Breast epithelium (tissue), 4 donors: ENCODE measurements around the gene NPC1L1. TPM values are rescaled to one million over a fixed set of nuclear protein-coding genes. Genes with fewer than 3 reads are reported as not detected.
"Not testable (repeated sequence)": the region's sequence is repeated elsewhere in the genome, so short reads cannot be mapped to it uniquely, and the experiment has no call there.

Experiments
- DNase-seq, 2 donors: peaks; one replicate each; pipeline ENCODE4 v3.0.0-alpha.2; 2019; ENCODE audit warnings: low spot score in 2 of 2
- H3K27ac ChIP-seq, 2 donors: fragments of 200-600 bp; sonication (generic) in 1 of 2; one replicate each; pipeline ENCODE4 v1.5.1; 2016 to 2019; ENCODE audit warnings: mild to moderate bottlenecking in 1 of 2
- H3K27me3 ChIP-seq, 2 donors: fragments of 200-600 bp; sonication (generic) in 1 of 2; one replicate each; pipeline versions ENCODE4 v1.5.1 to v1.6.0; 2017 to 2019; ENCODE audit warnings: control low read depth in 1 of 2, mild to moderate bottlenecking in 1 of 2
- H3K36me3 ChIP-seq: fragments of 200-600 bp; one replicate; pipeline ENCODE4 v1.5.1; 2019
- H3K4me1 ChIP-seq, 2 donors: fragments of 200-600 bp; sonication (generic); one replicate each; pipeline ENCODE4 v1.5.1; 2016 to 2019; ENCODE audit warnings: control low read depth in 1 of 2
- H3K4me3 ChIP-seq, 3 donors: fragments of 200-600 bp; sonication (generic); 1 replicate in 2 of 3; 2 replicates in 1 of 3; pipeline ENCODE4 v1.5.1; 2016 to 2019; ENCODE audit warnings: mild to moderate bottlenecking in 3 of 3, moderate library complexity in 2 of 3
- H3K9me3 ChIP-seq, 2 donors: fragments of 200-600 bp; sonication (generic) in 1 of 2; one replicate each; pipeline ENCODE4 v1.5.1; 2016 to 2019; ENCODE audit warnings: control low read depth in 1 of 2
- CTCF ChIP-seq, 3 donors: fragments of 450-650 bp; IDR thresholded peaks; one replicate each; pipeline ENCODE4 v1.5.1; 2016 to 2017; ENCODE audit warnings: antibody characterized with exemption in 3 of 3, mild to moderate bottlenecking in 3 of 3, moderate library complexity in 3 of 3
- POLR2A ChIP-seq: fragments of 450-650 bp; IDR thresholded peaks from one replicate; pipeline ENCODE4 v1.6.1; 2016; ENCODE audit warnings: antibody characterized with exemption, mild to moderate bottlenecking, moderate library complexity
- POLR2AphosphoS5 ChIP-seq, 3 donors: sonication (generic); formaldehyde crosslinking; IDR thresholded peaks; one replicate each; pipeline ENCODE4 v1.6.1; 2017; ENCODE audit warnings: antibody characterized with exemption in 3 of 3
- intact Hi-C: fragments of 100-400 bp; cut with DNase I; formaldehyde crosslinking; loops from one replicate; pipeline ENCODE4 v1.15.1; 2023; ENCODE audit warnings: low total_unique reads
- total RNA-seq, 3 donors: library from RNA; depleted of rRNA; stranded (reverse); fragments of >200 nt; gene quantifications; one replicate each; pipeline ENCODE4 v1.1.0, GENCODE V29; 2016

NPC1L1 gene
- total RNA-seq, 3 donors from 2014 or later, result 0.16 to 0.33 (median 0.29) TPM

GRCh38 chr7:44515590-44516268 lies 25.4 kb downstream of the NPC1L1 start:
- Histone ChIP-seq H3K27ac (no peak overlapping the region), H3K4me1 (no peaks in the 10 kb centered on the region), H3K4me3 (no peak overlapping the region), H3K36me3 (no peaks in the 10 kb centered on the region), H3K9me3 (no peaks in the 10 kb centered on the region), H3K27me3 (no peaks in the 10 kb centered on the region)
- TF ChIP-seq POLR2A (no peak), POLR2AphosphoS5 (IDR thresholded peaks at IDR 0.05) (no peak), CTCF (IDR thresholded peaks at IDR 0.05) (no peak)
- intact Hi-C loops, result no loop called here
- DNase-seq, result no peak

GRCh38 chr7:44512736-44513135 lies 28.4 kb downstream of the NPC1L1 start:
- intact Hi-C loops, result loop anchor here (5.0 kb wide), 1 partner anchor 590 kb away; no protein-coding TSS in a partner anchor
- no peak for DNase-seq
- Histone ChIP-seq H3K9me3 (no peaks in the 10 kb centered on the region), H3K27ac (no peak overlapping the region), H3K4me1 (no peaks in the 10 kb centered on the region), H3K4me3 (no peak overlapping the region), H3K27me3 (no peaks in the 10 kb centered on the region), H3K36me3 (no peaks in the 10 kb centered on the region)
- TF ChIP-seq CTCF (IDR thresholded peaks at IDR 0.05) (no peak), POLR2AphosphoS5 (IDR thresholded peaks at IDR 0.05) (no peak), POLR2A (no peak)

- Histone ChIP-seq H3K9me3 (no peaks in the 10 kb centered on the region), H3K4me1 (no peaks in the 10 kb centered on the region), H3K36me3 (no peaks in the 10 kb centered on the region), H3K4me3 (no peak overlapping the region), H3K27ac (no peak overlapping the region), H3K27me3 (no peaks in the 10 kb centered on the region)
- no peak for DNase-seq
- intact Hi-C loops, result loop anchor here (5.0 kb wide), 1 partner anchor 590 kb away; no protein-coding TSS in a partner anchor
- TF ChIP-seq POLR2A (no peak), POLR2AphosphoS5 (IDR thresholded peaks at IDR 0.05) (no peak), CTCF (IDR thresholded peaks at IDR 0.05) (no peak)
Observed at GRCh38 chr7:44511863-44512468, 29.2 kb downstream of the NPC1L1 start.

- Histone ChIP-seq H3K27ac (no peak overlapping the region), H3K9me3 (no peaks in the 10 kb centered on the region), H3K27me3 (no peaks in the 10 kb centered on the region), H3K36me3 (no peaks in the 10 kb centered on the region), H3K4me1 (no peaks in the 10 kb centered on the region), H3K4me3 (no peak overlapping the region)
- DNase-seq, result no peak
- TF ChIP-seq POLR2A (no peak), CTCF (IDR thresholded peaks at IDR 0.05) (no peak), POLR2AphosphoS5 (IDR thresholded peaks at IDR 0.05) (no peak)
- intact Hi-C loops, result loop anchor here (5.0 kb wide), 1 partner anchor 589 kb away; no protein-coding TSS in a partner anchor
Observed at GRCh38 chr7:44511236-44511635, 29.9 kb downstream of the NPC1L1 start.

- no peak overlapping the region for H3K27ac ChIP-seq
- intact Hi-C loops, result loop anchor here (10.0 kb wide), 1 partner anchor 264 kb away; no protein-coding TSS in a partner anchor
- no peaks in the 10 kb centered on the region for H3K27me3 ChIP-seq
- H3K4me3 ChIP-seq, result no peak overlapping the region
- H3K36me3 ChIP-seq, result no peaks in the 10 kb centered on the region
- DNase-seq, result no peak
- no peaks in the 10 kb centered on the region for H3K9me3 ChIP-seq
- H3K4me1 ChIP-seq, result no peaks in the 10 kb centered on the region
- no peak for TF ChIP-seq POLR2A
Observed at GRCh38 chr7:44508328-44509030, 32.7 kb downstream of the NPC1L1 start.

GRCh38 chr7:44506592-44507288 lies 34.4 kb downstream of the NPC1L1 start:
- not testable (repeated sequence) for DNase-seq, H3K27me3 ChIP-seq, H3K4me3 ChIP-seq, H3K9me3 ChIP-seq, H3K36me3 ChIP-seq, H3K27ac ChIP-seq, H3K4me1 ChIP-seq
- intact Hi-C loops, result loop anchor here (10.0 kb wide), 1 partner anchor 262 kb away; no protein-coding TSS in a partner anchor
